DMS53 treated with DMSO at 0.1 percent for 48 hours (cell line): ENCODE measurements around the gene PARP12.
"Not testable (repeated sequence)": the region's sequence is repeated elsewhere in the genome, so short reads cannot be mapped to it uniquely, and the experiment has no call there.

Source experiments
- DNase-seq: peaks from one replicate; lab custom pipeline; 2025; ENCODE audit not compliant: unreplicated experiment; lab: John Stamatoyannopoulos, UW

Gene PARP12, protein sequence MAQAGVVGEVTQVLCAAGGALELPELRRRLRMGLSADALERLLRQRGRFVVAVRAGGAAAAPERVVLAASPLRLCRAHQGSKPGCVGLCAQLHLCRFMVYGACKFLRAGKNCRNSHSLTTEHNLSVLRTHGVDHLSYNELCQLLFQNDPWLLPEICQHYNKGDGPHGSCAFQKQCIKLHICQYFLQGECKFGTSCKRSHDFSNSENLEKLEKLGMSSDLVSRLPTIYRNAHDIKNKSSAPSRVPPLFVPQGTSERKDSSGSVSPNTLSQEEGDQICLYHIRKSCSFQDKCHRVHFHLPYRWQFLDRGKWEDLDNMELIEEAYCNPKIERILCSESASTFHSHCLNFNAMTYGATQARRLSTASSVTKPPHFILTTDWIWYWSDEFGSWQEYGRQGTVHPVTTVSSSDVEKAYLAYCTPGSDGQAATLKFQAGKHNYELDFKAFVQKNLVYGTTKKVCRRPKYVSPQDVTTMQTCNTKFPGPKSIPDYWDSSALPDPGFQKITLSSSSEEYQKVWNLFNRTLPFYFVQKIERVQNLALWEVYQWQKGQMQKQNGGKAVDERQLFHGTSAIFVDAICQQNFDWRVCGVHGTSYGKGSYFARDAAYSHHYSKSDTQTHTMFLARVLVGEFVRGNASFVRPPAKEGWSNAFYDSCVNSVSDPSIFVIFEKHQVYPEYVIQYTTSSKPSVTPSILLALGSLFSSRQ

GRCh38 chr7:140062528-140063299, at the start of gene PARP12:
TSS of gene PARP12 (minus strand) at chr7:140062951. CDS start at chr7:140062847, 104 bp downstream.
- DNase-seq = peak; percentile 82

DNA sequence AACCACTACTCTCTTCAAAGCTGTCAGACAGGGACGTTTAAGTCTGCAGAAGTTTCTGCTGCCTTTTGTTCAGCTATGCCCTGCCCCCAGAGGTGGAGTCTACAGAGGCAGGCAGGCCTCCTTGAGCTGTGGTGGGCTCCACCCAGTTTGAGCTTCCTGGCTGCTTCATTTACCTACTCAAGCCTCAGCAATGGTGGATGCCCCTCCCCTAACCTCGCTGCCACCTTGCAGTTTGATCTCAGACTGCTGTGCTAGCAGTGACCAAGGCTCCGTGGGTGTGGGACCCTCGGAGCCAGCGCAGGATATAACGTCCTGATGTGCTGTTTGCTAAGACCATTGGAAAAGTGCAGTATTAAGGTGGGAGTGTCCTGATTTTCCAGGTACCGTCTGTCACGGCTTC, 46.0 kb upstream of the PARP12 start:
- DNase-seq = not testable (repeated sequence)

GRCh38 chr7:140096459-140096858, 33.7 kb upstream of the PARP12 start:
- DNase-seq = no peak

GRCh38 chr7:140093375-140093774, 30.6 kb upstream of the PARP12 start:
- DNase-seq = no peak

DNA sequence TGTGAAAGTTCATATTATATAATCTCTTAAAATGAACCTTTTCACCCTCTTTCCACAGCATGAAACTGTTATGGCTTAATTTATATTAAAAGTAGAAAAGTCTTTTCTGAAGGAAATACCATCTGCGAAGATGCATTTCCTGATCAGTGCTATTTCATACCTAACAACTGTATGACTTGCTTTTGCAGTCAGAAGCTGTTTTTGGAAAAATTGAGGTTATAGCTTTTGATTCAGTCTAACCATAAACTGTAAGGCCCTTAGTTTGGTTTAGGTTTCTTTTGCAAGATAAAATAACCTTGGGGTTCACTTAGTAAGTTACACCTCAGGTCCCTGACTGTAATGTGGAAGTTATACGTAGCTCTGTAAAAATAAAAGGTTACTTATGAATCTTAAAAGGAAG, 22.7 kb upstream of the PARP12 start:
- DNase-seq = no peak

DNA sequence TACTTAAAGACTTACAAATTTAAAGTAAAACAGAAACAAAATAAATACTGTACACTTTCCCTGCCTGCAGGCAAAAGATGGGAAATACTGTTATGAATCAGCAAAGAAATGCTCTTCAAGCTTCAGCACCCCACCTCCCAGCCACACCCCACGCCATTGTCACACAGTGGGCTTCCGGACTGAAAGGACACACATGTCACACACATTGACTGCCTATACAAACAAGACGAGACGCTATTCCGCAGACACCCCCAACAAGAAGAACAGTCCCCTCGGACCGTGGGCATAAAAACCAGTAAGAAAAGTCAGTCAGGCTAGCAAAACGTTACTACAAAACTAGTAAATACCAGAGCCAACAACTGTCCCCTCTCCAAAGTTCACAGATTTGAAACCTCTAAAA, 22.2 kb upstream of the PARP12 start:
- no peak for DNase-seq

DNA sequence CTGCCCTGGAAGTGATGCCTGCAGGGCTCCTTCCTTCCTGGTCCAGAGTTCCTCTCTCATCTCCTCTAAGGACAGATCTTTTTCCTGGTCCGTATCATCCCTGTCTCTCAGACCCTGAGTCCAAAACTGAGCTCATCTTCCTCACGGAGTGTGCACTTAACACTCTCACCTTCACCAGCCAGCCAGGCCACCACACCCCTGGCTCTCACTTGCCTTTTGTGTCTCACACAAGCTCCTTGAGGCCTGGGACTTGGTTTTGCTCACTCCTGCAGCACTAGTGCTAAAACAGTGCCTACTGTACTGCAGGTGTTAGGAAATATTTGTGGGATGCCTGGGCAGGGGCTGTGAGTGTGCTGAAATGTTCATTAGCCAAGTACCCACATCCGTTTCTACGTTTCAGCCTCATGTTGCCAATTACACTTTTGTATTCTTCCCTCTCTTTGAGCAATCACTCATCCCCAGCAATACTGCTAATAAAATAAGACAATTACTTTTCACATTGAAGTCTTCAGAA, 21.4 kb upstream of the PARP12 start:
- DNase-seq = no peak

- no peak for DNase-seq
Measured at GRCh38 chr7:140082770-140083169, 20.0 kb upstream of the PARP12 start.

GRCh38 chr7:140081774-140082425, 19.1 kb upstream of the PARP12 start:
- no peak for DNase-seq

DNA sequence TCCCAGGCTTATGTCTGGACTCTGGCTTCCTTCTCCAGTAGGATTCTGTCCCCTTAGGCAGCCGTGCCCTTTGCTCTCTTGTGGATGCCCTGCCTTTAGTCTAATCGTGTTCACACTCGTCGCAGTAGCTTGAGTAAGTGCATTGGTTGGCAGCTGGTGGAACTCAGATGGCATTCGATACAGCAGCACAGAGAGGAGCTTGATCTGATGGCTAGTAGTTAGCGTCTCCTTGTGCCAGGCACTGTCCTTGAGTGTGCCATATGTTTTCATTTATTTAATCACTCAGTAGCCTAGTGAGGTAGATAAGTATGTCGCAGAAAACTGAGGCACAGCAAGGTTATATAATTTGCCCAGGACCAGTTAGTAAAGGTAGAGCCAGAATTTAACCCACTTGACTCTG, 18.2 kb upstream of the PARP12 start:
- DNase-seq = no peak

DNA sequence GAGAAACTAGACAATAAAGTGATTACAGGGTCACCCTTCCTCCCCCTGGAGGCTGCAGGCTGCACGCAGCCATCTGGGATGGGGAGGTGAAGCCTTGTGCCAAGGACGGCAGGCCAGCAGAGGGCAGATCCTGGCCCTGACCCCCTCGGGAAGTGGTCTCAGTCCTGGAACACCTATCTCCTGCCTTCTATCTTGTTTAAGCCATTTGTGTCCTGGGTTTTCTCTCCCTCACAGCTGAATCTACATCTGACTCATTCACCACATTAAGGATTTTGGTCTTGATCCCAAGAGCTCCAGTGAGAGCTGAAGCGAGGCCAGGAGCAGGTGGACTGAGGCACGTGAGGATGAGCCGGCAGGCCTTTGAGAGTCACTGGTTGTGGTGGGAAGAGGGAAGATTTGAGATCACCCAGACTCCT, 16.4 kb upstream of the PARP12 start:
- no peak for DNase-seq

GRCh38 chr7:140078392-140078791, 15.6 kb upstream of the PARP12 start:
- DNase-seq = peak; percentile 16

- DNase-seq = no peak
Measured at GRCh38 chr7:140074780-140075179, 12.0 kb upstream of the PARP12 start.

DNA sequence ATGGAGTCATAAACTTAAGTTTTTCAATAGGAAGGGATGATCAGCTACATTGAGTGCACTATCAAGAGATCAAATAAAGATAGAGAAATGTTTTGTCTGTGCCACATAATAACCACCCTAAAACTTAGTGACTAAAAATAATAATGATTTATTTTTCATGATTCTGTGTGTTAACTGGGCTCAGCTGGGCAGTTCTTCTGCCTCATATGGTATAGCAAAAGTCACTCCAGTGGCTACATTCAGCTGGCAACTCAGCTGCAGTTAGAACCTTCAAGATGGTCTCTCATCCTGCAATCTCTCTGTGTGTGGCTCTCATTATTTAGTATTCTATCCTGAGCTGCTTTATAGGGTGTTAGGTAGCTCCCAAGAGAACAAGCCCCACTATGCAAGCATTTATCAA, 7.8 kb upstream of the PARP12 start:
- no peak for DNase-seq

DNA sequence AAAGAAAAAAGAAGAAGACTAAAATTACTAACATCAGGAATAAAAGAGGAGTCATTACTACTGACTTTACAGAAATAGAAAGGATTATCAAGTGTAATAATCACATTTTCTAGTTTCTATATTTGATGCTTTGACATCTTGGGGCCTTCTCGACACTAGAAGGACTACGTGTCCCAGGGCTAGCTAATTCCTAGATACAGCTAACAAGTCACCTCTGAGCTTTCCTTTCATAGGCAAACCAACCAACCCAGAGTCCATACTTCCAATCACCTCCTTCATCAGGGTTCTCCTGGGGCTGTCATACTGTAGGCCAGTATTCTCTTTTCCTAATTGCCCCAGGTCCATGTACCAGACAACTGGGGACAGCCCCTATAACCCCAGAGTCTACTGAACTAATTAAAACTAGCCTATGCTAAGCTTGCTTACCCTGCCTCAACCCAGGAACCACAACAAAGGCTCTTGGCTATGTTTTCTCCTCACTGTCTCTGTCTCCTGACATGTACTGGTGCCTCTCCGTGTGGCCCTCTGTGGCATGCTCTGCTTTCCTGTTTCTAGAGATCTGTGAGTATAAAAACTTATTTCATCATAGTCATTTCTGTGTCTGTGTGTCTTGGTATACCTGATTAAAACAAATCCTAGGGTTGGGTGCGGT, 6.7 kb upstream of the PARP12 start:
- no peak for DNase-seq

- DNase-seq = no peak
Measured at GRCh38 chr7:140068033-140068432, 5.3 kb upstream of the PARP12 start.

GRCh38 chr7:140067052-140067451, 4.3 kb upstream of the PARP12 start:
- no peak for DNase-seq

- no peak for DNase-seq
Measured at GRCh38 chr7:140062118-140062527, 628 bp downstream of the PARP12 start.

- DNase-seq = no peak
Measured at GRCh38 chr7:140061607-140061930, 1.2 kb downstream of the PARP12 start.

GRCh38 chr7:140060788-140061606, 1.8 kb downstream of the PARP12 start:
- no peak for DNase-seq
